GM10847 (cell line): ENCODE results near the gene LACTBL1.

Experiments used
- POLR2A ChIP-seq: IDR thresholded peaks from 2 replicates; pipeline ENCODE4 v1.6.1; 2011; ENCODE audit not compliant: insufficient read length; ENCODE audit errors: extremely low read depth

The LACTBL1 gene

GRCh38 chr1:22919341-22920025 lies 53.2 kb downstream of the LACTBL1 start:
- no peak for TF ChIP-seq POLR2A

GRCh38 chr1:22918644-22919043 lies 54.0 kb downstream of the LACTBL1 start:
- TF ChIP-seq POLR2A: no peak

- TF ChIP-seq POLR2A: no peak
These were observed 54.7 kb downstream of the LACTBL1 start for GRCh38 chr1:22917989-22918388.

DNA sequence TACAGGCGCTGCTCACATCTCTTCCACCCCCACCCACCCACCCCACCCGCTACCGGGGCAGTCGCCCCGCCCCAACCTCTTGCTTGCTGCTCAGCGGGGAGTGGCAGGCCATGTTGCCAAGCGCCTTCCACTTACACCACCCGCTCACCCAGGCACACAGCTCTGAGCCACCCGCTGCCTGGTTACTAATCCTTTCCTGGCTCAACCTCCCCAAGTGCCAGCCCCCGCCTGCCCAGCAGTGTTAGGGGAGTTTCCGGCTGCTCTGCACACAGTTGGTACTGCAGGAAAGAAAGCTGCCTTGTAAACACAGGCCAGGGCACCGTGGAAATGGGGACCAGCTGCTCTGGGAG lies 56.2 kb downstream of the LACTBL1 start:
- TF ChIP-seq POLR2A: no peak

GRCh38 chr1:22915816-22916470 lies 56.7 kb downstream of the LACTBL1 start:
- no peak for TF ChIP-seq POLR2A

GRCh38 chr1:22915231-22915630 lies 57.4 kb downstream of the LACTBL1 start:
- no peak for TF ChIP-seq POLR2A

- no peak for TF ChIP-seq POLR2A
These were observed 57.9 kb downstream of the LACTBL1 start for GRCh38 chr1:22914633-22915217.

- no peak for TF ChIP-seq POLR2A
These were observed 58.5 kb downstream of the LACTBL1 start for GRCh38 chr1:22914156-22914555.

DNA sequence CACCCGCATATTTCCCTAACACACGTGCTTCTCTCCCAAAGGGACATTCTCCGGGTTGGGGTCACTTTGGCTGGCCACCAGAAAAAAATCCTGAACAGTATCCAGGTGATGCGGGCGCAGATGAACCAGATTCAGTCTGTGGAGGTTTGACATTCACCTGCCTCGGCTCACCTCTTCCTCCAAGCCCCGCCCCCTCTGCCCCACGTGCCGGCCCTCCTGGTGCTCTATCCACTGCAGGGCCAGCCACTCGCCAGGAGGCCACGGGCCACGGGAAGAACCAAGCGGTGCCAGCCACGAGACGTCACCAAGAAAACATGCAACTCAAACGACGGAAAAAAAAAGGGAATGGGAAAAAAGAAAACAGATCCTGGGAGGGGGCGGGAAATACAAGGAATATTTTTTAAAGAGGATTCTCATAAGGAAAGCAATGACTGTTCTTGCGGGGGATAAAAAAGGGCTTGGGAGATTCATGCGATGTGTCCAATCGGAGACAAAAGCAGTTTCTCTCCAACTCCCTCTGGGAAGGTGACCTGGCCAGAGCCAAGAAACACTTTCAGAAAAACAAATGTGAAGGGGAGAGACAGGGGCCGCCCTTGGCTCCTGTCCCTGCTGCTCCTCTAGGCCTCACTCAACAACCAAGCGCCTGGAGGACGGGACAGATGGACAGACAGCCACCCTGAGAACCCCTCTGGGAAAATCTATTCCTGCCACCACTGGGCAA lies 59.1 kb downstream of the LACTBL1 start:
- TF ChIP-seq POLR2A: no peak

GRCh38 chr1:22912311-22912710 lies 60.4 kb downstream of the LACTBL1 start:
- TF ChIP-seq POLR2A: no peak

GRCh38 chr1:22910986-22911651 lies 61.5 kb downstream of the LACTBL1 start:
- no peak for TF ChIP-seq POLR2A

DNA sequence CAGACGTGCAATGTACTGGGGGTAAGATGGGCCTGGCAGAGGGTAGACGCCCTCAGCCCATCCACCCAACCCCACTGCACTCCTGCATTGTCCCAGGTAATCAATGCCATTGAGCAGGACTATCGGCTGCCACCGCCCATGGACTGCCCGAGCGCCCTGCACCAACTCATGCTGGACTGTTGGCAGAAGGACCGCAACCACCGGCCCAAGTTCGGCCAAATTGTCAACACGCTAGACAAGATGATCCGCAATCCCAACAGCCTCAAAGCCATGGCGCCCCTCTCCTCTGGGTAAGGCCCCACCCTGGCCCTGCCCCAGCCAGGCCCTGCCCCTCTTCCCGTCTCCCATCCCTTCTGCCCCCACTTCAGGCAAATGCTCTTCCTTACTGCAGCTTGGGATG lies 62.4 kb downstream of the LACTBL1 start:
- no peak for TF ChIP-seq POLR2A

- no peak for TF ChIP-seq POLR2A
These were observed 63.7 kb downstream of the LACTBL1 start for GRCh38 chr1:22908880-22909426.

GRCh38 chr1:22907528-22907927 lies 65.1 kb downstream of the LACTBL1 start:
- no peak for TF ChIP-seq POLR2A

DNA sequence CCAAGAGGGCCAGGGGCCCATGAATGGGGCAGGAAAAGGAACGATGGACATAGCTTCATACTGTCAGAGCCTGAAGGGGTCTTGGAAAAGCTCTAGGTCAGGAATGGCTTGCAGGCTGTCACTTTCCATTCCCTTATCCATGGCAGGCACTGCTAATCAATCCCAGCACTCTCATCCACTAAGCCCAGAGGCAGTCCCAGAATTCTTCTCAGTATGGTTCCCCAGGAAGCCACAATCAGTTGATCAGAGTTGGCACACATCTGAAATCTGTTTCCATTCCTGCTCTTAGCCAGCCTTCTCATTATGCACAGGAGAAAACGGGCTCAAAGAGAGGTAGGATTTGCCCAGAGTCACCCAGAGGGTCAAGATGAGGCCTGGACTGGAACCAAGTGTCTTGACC lies 65.7 kb downstream of the LACTBL1 start:
- TF ChIP-seq POLR2A: no peak
